ENCODE measurements around the gene ELL. TPM values are rescaled to one million over a fixed set of nuclear protein-coding genes. Genes with fewer than 3 reads are reported as not detected.

Gene ELL
- polyA plus RNA-seq, 1 donor, result 9.6 TPM

DNA sequence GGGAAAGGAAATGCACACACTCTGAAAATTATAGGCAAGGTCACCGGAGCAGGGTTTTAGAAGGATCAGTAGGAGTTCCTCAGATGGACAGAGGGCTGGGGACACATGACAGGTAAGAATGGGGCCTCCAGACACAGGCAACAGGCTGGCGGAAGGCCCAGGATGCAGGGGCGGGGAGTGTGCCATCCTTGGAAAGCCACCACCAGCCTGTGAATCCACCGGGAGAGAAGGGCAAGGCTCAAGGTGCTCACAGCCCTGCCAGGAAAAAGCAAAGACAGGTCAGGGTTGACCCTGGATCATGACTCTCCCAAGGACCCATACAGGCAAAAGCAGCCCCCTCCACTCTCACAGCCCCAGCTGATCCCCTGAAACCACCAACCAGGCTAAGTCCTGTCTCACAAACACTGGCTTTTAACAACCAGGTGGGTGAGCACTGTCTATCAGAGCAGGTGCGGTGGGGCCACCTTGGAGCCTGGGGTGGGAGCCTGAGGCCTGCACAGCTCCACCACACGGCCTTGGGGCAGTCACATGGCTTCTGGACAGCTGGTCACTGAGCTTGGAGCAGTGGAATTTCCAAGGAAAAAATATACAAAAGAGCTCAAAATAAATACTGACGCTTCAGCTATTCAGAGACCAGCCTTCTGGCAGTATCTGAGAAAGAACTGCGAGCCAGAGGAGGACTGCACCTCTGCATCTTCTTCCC is 48.7 kb downstream of the ELL start:
- no peak for DNase-seq
- no peaks in the 10 kb centered on the region for H3K27me3 ChIP-seq (ENCODE audit: control insufficient read depth, insufficient read depth, low read length)
- no peak overlapping the region for H3K4me3 ChIP-seq (ENCODE audit: low read length)
- H3K36me3 ChIP-seq (ENCODE audit: control insufficient read depth, insufficient read depth, low read length), result peaks cover 15% of the 10 kb centered on the region
- 100% methylated on average over 1 of the region's 8 CpGs for WGBS (ENCODE audit: insufficient coverage, low lambda C conversion rate)
- H3K4me1 ChIP-seq (ENCODE audit: control insufficient read depth, insufficient read depth, low read length), result peaks cover 24% of the 10 kb centered on the region
- H3K9me3 ChIP-seq (ENCODE audit: control insufficient read depth, low read depth, low read length), result no peaks in the 10 kb centered on the region
- H3K27ac ChIP-seq (ENCODE audit: low read length), result no peak overlapping the region

GRCh38 chr19:18470787-18471186 is 51.1 kb downstream of the ELL start:
- H3K36me3 ChIP-seq (ENCODE audit: control insufficient read depth, insufficient read depth, low read length), result peaks cover 17% of the 10 kb centered on the region
- H3K27ac ChIP-seq (ENCODE audit: low read length), result no peak overlapping the region
- DNase-seq, result no peak
- H3K4me3 ChIP-seq (ENCODE audit: low read length), result no peak overlapping the region
- no CpG with 5 or more reads among the region's 2 CpGs for WGBS (ENCODE audit: insufficient coverage, low lambda C conversion rate)
- H3K27me3 ChIP-seq (ENCODE audit: control insufficient read depth, insufficient read depth, low read length), result no peaks in the 10 kb centered on the region
- peaks cover 26% of the 10 kb centered on the region for H3K4me1 ChIP-seq (ENCODE audit: control insufficient read depth, insufficient read depth, low read length)
- H3K9me3 ChIP-seq (ENCODE audit: control insufficient read depth, low read depth, low read length), result no peaks in the 10 kb centered on the region

DNA sequence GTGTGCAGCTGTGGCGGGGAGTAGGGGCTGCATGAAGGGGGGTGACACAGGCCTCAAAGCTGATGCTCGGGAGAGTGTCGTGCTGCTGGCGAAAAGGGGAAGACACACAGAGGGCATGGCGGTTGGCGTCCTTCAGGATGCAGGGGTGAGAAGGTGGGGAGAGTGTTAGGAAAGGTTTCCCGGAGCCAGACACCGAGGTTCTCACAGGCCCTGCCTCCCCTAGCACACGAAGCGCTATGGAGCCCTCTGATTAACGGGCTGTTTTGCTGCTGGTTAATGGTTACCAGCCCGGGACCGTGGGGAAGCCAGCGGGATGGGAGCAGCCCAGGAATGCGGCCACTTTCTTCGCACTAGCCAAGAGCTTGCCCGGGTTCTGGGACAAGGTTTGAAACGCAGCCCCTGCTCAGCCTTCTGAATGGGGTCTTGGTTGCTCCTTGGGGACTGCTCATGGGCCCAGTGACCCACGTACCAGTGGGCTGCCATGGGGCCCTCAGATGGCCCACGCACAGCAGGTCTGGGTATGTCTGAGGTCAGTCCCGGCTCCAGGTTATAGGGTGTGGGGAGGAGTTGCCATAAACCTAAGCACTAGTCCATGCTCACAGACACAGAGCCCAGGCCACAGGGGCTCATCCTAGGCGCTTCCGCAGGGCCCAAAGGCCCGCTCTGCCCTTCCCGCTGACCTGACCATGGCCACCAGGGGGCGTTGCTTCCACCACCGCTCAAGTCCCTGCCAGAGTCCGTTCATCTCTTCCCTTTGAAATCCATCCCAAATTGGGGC is 52.6 kb downstream of the ELL start:
- Histone ChIP-seq H3K27me3 (ENCODE audit: control insufficient read depth, insufficient read depth, low read length) (no peaks in the 10 kb centered on the region), H3K9me3 (ENCODE audit: control insufficient read depth, low read depth, low read length) (no peaks in the 10 kb centered on the region), H3K4me1 (ENCODE audit: control insufficient read depth, insufficient read depth, low read length) (peaks cover 26% of the 10 kb centered on the region), H3K27ac (ENCODE audit: low read length) (no peak overlapping the region), H3K36me3 (ENCODE audit: control insufficient read depth, insufficient read depth, low read length) (peaks cover 29% of the 10 kb centered on the region), H3K4me3 (ENCODE audit: low read length) (no peak overlapping the region)
- no CpG with 5 or more reads among the region's 28 CpGs for WGBS (ENCODE audit: insufficient coverage, low lambda C conversion rate)
- peak; percentile 41 to 53 for DNase-seq

- H3K9me3 ChIP-seq (ENCODE audit: control insufficient read depth, low read depth, low read length), result no peaks in the 10 kb centered on the region
- no peak overlapping the region for H3K4me3 ChIP-seq (ENCODE audit: low read length)
- peaks cover 26% of the 10 kb centered on the region for H3K4me1 ChIP-seq (ENCODE audit: control insufficient read depth, insufficient read depth, low read length)
- no peak overlapping the region for H3K27ac ChIP-seq (ENCODE audit: low read length)
- no CpG with 5 or more reads among the region's 3 CpGs for WGBS (ENCODE audit: insufficient coverage, low lambda C conversion rate)
- DNase-seq, result no peak
- H3K27me3 ChIP-seq (ENCODE audit: control insufficient read depth, insufficient read depth, low read length), result no peaks in the 10 kb centered on the region
- peaks cover 33% of the 10 kb centered on the region for H3K36me3 ChIP-seq (ENCODE audit: control insufficient read depth, insufficient read depth, low read length)
Measured at GRCh38 chr19:18468517-18468916, 53.4 kb downstream of the ELL start.

DNA sequence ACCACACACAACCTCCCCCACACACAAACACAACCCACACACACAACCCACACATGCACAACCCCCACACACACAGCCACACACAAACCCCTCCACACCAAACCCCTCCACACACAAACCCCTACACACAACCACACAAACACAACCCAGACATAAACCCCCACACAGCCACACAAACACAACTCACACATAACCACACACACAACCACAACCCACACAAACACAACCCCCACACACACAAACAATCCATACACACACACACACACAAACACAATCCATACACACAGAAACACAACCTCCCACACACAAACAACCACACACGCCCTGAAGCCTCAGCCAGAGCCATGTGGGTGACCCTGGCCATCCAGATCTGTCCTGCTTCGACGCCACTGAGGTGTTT is 53.9 kb downstream of the ELL start:
- no peak overlapping the region for H3K27ac ChIP-seq (ENCODE audit: low read length)

DNA sequence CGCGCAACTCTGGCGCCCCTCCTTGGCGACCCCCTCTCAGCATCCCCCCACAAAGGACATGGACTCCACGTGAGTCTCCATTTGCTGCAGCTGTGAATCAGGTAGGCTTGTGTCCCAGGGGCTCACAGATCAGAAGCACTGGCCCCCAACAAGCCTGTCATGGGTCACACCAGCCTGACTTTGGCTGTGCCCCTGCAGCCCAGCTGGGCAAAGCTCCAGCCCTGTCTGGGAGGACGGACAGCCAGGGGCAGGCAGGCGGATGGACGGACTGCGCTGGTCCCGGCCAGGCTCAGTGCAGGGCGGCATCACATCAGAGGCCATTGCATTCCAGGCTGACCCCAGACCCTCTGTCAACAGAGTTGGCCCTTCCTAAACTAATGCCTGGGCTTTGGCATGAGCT is 55.5 kb downstream of the ELL start:
- WGBS (ENCODE audit: insufficient coverage, low lambda C conversion rate), result no CpG with 5 or more reads among the region's 11 CpGs
- no peaks in the 10 kb centered on the region for H3K27me3 ChIP-seq (ENCODE audit: control insufficient read depth, insufficient read depth, low read length)
- no peak overlapping the region for H3K4me3 ChIP-seq (ENCODE audit: low read length)
- DNase-seq, result no peak
- peaks cover 36% of the 10 kb centered on the region for H3K36me3 ChIP-seq (ENCODE audit: control insufficient read depth, insufficient read depth, low read length)
- H3K4me1 ChIP-seq (ENCODE audit: control insufficient read depth, insufficient read depth, low read length), result peaks cover 26% of the 10 kb centered on the region
- no peak overlapping the region for H3K27ac ChIP-seq (ENCODE audit: low read length)
- H3K9me3 ChIP-seq (ENCODE audit: control insufficient read depth, low read depth, low read length), result no peaks in the 10 kb centered on the region

More for the DNA sequence above, 53.9 kb downstream of the ELL start:
- WGBS (ENCODE audit: insufficient coverage, low lambda C conversion rate), result no CpG with 5 or more reads among the region's 3 CpGs
- H3K27me3 ChIP-seq (ENCODE audit: control insufficient read depth, insufficient read depth, low read length), result no peaks in the 10 kb centered on the region
- no peaks in the 10 kb centered on the region for H3K9me3 ChIP-seq (ENCODE audit: control insufficient read depth, low read depth, low read length)
- DNase-seq, result no peak
- H3K36me3 ChIP-seq (ENCODE audit: control insufficient read depth, insufficient read depth, low read length), result peaks cover 34% of the 10 kb centered on the region
- H3K4me1 ChIP-seq (ENCODE audit: control insufficient read depth, insufficient read depth, low read length), result peaks cover 26% of the 10 kb centered on the region
- H3K4me3 ChIP-seq (ENCODE audit: low read length), result no peak overlapping the region

- Histone ChIP-seq H3K4me1 (ENCODE audit: control insufficient read depth, insufficient read depth, low read length) (peaks cover 26% of the 10 kb centered on the region), H3K27ac (ENCODE audit: low read length) (no peak overlapping the region), H3K9me3 (ENCODE audit: control insufficient read depth, low read depth, low read length) (no peaks in the 10 kb centered on the region), H3K4me3 (ENCODE audit: low read length) (no peak overlapping the region), H3K27me3 (ENCODE audit: control insufficient read depth, insufficient read depth, low read length) (no peaks in the 10 kb centered on the region), H3K36me3 (ENCODE audit: control insufficient read depth, insufficient read depth, low read length) (peaks cover 40% of the 10 kb centered on the region)
- no peak for DNase-seq
- WGBS (ENCODE audit: insufficient coverage, low lambda C conversion rate), result no CpG with 5 or more reads among the region's 6 CpGs
Measured at GRCh38 chr19:18465964-18466339, 55.9 kb downstream of the ELL start.

DNA sequence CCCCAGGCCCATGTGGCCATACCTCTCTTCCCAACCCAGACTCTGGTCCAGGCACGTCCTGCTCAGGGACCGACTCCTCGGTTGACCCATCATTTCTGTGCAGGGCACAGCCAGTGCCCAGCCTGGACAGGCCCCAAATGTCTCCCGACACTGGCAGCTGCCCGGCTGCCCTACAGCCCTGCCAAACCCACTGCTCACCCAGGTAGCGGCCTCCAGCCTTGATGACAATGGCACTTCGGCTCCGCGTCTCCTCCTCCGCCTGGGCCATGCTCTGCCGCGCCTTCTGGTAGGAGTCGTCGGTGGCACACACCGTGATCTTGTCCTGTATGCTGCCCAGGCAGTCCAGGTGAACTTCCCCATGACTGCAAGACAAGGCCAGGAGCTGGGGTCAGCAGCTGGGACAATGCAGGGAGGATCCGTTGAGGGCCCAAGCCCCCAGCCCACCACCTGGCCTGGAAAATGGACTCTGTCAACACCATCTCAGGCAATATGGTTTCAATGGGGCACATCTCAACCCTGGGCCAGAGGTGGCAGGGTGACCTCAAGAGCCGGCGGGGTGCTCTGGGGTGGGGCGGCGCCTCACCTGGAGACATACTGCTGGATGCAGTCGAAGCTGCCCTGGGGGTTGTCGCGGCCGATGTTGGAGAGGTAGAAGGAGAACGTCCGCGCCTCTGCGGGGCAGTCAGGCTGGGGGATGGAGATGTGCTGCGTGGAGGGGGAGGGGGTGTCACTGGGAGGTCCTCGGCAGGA is 56.5 kb downstream of the ELL start:
- no peaks in the 10 kb centered on the region for H3K27me3 ChIP-seq (ENCODE audit: control insufficient read depth, insufficient read depth, low read length)
- H3K36me3 ChIP-seq (ENCODE audit: control insufficient read depth, insufficient read depth, low read length), result peaks cover 43% of the 10 kb centered on the region
- peaks cover 28% of the 10 kb centered on the region for H3K4me1 ChIP-seq (ENCODE audit: control insufficient read depth, insufficient read depth, low read length)
- DNase-seq, result no peak
- no peak overlapping the region for H3K4me3 ChIP-seq (ENCODE audit: low read length)
- WGBS (ENCODE audit: insufficient coverage, low lambda C conversion rate), result no CpG with 5 or more reads among the region's 30 CpGs
- H3K9me3 ChIP-seq (ENCODE audit: control insufficient read depth, low read depth, low read length), result no peaks in the 10 kb centered on the region
- peak overlapping the region; percentile 59 for H3K27ac ChIP-seq (ENCODE audit: low read length)

DNA sequence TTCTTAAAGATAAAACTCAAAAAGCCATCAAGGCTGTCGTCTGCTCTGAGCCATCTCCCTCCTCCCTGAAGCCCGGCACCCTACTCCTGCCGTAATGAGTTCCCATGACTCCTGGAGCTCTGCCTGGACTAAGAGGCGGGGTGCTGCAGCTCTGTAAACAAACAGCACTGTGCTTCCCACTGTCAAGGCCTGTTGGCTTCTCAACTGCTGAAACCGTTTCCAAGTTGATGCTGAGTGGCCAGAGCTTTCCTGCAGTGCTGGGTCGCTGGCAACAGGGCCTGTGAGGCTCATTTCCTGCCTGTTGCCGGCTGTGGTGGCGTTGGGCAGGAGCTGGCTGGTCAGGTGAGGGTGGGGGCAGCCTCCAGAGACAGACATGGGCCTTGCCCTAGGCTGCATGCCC is 57.2 kb downstream of the ELL start:
- DNase-seq, result peak; percentile 57
- WGBS (ENCODE audit: insufficient coverage, low lambda C conversion rate), result no CpG with 5 or more reads among the region's 8 CpGs
- H3K4me3 ChIP-seq (ENCODE audit: low read length), result no peak overlapping the region
- H3K36me3 ChIP-seq (ENCODE audit: control insufficient read depth, insufficient read depth, low read length), result peaks cover 48% of the 10 kb centered on the region
- H3K4me1 ChIP-seq (ENCODE audit: control insufficient read depth, insufficient read depth, low read length), result peaks cover 30% of the 10 kb centered on the region
- peak overlapping the region; percentile 59 for H3K27ac ChIP-seq (ENCODE audit: low read length)
- H3K9me3 ChIP-seq (ENCODE audit: control insufficient read depth, low read depth, low read length), result no peaks in the 10 kb centered on the region
- no peaks in the 10 kb centered on the region for H3K27me3 ChIP-seq (ENCODE audit: control insufficient read depth, insufficient read depth, low read length)

GRCh38 chr19:18461471-18461870 is 60.4 kb downstream of the ELL start:
- DNase-seq, result no peak
- H3K27ac ChIP-seq (ENCODE audit: low read length), result no peak overlapping the region
- WGBS (ENCODE audit: insufficient coverage, low lambda C conversion rate), result no CpG with 5 or more reads among the region's 22 CpGs

More at GRCh38 chr19:18461471-18461870, 60.4 kb downstream of the ELL start:
- Histone ChIP-seq H3K9me3 (ENCODE audit: control insufficient read depth, low read depth, low read length) (no peaks in the 10 kb centered on the region), H3K36me3 (ENCODE audit: control insufficient read depth, insufficient read depth, low read length) (peaks cover 71% of the 10 kb centered on the region), H3K4me3 (ENCODE audit: low read length) (no peak overlapping the region), H3K27me3 (ENCODE audit: control insufficient read depth, insufficient read depth, low read length) (no peaks in the 10 kb centered on the region), H3K4me1 (ENCODE audit: control insufficient read depth, insufficient read depth, low read length) (peaks cover 14% of the 10 kb centered on the region)
